Colon (tissue), 2 donors: ENCODE results near the gene BICDL1.
"Not testable (repeated sequence)": the region's sequence is repeated elsewhere in the genome, so short reads cannot be mapped to it uniquely, and the experiment has no call there.

Source experiments
- FAIRE-seq: peaks from 2 replicates; lab custom pipeline; 2012; peaks lifted over from hg19 to GRCh38; lab: Jason Lieb, UNC
- donor health status: control.
- donor health status: control.

The BICDL1 gene

GRCh38 chr12:120006258-120006975, 17.4 kb downstream of the BICDL1 start:
- no peak for FAIRE-seq

GRCh38 chr12:120007272-120007671, 18.2 kb downstream of the BICDL1 start:
- no peak for FAIRE-seq

DNA sequence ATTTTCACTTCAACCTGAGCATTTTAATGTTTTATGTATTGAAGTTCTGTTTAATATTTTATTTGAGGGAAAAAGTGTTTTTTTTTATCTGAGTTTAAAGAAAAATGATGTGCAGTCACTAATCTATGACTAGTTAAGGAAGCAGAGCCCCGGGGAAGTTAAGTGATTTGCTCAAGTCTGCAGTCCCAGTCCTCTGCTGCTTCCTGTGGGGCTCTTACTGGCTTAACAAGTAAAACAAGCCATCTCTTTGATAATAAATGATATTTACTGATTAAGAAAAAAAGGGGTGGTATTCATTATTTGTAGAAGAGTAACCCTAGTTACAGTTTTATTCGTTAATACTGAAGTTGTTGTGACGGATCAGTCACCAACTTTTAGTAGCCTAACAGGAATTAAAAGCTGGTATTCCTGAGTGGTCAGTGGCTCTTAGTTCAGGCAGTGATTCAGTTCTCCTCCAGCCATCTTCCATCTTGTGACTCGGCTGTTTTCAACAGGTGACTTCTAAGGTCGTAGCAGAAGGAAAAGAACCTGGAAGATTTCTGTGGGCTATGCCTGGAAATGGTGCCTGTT, 21.7 kb downstream of the BICDL1 start:
- no peak for FAIRE-seq

- no peak for FAIRE-seq
Measured at GRCh38 chr12:120012067-120012621, 23.1 kb downstream of the BICDL1 start.

GRCh38 chr12:120013659-120014380, 24.8 kb downstream of the BICDL1 start:
- no peak for FAIRE-seq

DNA sequence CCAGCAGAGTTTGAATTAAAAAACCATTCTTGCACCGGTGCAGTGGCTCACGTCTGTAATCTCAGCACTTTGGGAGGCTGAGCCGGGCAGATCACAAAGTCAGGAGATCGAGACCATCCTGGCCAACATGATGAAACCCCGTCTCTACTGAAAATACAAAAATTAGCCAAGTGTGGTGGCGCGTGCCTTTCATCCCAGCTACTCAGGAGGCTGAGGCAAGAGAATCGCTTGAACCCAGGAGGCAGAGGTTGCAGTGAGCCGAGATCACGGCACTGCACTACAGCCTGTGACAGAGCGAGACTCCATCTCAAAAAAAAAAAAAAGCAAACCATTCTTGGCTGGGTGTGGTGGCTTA, 25.3 kb downstream of the BICDL1 start:
- FAIRE-seq = not testable (repeated sequence)

DNA sequence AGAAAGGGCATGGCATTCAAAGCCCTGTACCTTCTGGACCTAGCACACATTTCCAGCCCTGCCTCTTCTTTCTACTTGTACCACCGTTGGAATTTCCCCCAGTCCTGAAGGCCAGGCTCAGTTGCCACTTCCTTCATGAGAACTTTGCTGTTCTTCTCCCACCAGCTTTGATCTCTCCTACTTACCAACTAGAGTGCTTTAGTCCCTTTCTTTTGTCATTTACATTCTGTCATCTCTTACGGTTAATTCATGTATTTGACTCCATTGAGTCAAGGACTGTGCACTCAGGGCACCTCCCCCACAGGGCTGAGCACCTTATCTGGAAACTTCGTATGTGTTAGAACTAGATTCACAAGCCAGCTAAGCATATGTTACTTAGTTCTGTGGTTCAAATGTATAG, 26.3 kb downstream of the BICDL1 start:
- no peak for FAIRE-seq

DNA sequence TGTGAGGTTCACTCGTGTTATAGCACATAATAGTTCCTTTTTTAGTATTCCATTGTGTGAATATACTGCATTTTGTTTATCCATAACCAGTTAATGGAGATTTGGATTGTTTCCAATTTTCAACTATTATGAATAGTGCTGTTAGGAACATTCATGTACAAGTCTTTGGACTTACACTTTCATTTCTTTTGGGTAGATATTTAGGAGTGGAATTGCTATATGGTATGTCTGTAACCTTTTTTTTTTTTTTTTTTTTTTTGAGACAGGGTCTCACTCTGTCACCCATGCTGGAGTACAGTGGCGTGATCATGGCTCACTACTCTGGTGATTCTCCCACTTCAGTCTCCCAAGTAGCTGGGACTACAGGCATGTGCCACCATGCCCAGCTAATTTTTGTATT, 27.2 kb downstream of the BICDL1 start:
- not testable (repeated sequence) for FAIRE-seq

- FAIRE-seq = no peak
Measured at GRCh38 chr12:120019197-120019596, 30.2 kb downstream of the BICDL1 start.

DNA sequence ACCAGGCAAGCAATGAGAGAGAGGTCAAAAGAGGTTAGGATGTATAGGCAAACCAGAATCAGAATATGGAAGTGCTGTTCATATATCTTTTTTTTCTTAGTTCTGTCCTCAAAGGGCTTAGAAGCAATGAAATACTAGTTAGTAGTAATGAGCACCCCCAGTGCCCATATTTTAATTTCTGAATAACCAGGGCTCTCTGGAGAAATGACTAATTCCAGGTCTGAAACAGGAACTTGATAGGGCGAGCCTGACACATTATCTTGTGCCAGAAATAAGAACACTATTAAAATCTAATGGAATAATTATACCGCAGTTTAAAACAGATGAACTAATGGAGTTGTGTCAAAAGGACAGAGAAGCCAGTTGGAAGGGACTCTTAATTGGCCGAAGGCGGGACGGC, 30.9 kb downstream of the BICDL1 start:
- FAIRE-seq = no peak

DNA sequence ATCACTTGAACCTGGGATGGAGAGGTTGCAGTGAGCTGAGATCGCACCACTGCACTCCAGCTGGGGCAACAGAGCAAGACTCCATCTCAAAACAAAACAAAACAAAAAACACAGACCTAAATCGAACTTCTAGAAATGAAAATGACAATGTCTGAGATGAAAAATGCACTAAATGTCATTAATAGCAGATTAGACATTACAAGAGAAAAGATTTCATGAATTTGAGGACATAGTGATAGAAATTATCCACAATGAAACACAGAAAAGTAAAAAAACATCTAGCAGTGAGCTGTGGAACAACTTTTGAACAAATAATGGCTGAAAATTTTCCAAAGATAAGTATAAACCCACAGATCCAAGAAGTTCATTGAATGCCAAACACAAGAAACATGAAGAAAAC, 35.2 kb downstream of the BICDL1 start:
- FAIRE-seq = no peak

GRCh38 chr12:120025640-120026039, 36.6 kb downstream of the BICDL1 start:
- FAIRE-seq = no peak

- FAIRE-seq = no peak
Measured at GRCh38 chr12:120032242-120032641, 43.2 kb downstream of the BICDL1 start.

DNA sequence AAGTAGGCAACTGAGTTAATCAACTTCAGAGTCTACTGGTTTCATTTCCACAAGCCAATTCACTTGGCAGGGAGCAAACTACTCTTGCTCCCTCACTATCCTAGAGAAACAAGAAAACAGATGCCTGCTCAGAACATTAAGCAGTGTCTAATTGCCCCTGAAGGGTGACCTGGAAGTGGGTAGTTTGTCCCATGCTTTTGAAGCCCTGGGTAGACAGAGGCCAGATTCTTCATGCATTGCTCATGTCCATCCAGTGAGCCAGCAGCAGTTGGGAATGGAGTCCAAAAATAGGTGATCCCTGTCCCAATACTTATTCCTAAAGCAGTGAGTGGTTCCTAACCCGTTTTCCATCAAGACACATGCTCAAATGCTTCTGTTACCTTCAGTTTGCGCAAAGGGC, 48.8 kb downstream of the BICDL1 start:
- FAIRE-seq = no peak

DNA sequence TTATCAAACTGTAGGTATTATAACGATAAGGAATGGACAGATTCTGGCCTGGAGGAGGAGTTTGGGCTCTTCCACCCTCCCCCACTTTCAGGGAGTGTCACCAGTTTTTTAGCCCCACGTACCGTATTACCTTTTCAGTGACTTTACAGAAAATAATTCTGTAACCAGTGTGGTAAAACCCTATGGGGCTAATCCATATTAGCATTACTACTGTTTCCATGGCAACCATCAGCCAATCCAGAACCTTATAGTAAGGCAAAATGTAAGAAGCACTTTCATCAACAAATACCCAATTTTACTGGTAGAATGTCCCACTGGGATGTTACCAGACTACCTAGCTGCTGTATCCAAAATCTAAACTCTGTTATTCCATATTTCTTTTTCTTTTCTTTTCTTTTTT, 50.7 kb downstream of the BICDL1 start:
- no peak for FAIRE-seq

GRCh38 chr12:120041386-120042231, 52.6 kb downstream of the BICDL1 start:
- FAIRE-seq = no peak

- FAIRE-seq = not testable (repeated sequence)
Measured at GRCh38 chr12:120045367-120045766, 56.3 kb downstream of the BICDL1 start.

DNA sequence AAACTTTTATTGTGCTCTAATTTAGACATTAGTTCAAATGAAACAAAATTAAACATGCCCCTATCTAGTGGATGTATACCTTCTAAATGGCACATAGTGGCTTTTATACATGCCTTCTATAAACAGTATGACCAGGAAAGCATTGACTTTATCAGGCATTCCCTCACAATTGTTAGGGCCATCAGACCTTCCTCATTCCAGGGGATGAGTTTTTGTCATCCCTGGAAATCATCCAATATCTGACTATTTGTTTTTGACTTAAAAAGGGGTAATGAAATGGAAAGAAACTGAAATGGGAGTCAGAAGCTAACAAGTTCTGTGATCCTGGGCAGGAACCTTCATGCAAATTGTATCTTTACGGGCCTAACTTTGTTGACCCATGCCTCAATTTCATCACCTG, 58.0 kb downstream of the BICDL1 start:
- FAIRE-seq = no peak

DNA sequence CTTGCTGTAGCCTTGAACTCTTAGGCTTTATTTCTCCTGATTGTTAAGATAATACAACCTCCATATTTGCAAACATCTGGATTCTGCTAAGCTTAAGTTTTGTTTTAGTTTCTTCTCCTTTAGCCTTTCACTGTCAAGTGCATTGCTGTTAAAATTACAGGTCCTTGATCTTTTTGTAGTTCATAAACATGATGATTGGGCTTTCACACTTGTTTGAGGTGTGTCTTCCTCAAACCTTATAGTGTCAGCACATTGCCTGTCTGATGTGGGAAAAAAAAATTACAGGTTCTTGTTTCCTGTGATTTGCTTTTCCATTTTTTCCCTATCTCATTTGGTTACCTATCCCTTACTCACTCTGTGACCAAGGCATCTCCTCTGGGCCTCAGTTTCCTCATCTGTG, 59.2 kb downstream of the BICDL1 start:
- no peak for FAIRE-seq

DNA sequence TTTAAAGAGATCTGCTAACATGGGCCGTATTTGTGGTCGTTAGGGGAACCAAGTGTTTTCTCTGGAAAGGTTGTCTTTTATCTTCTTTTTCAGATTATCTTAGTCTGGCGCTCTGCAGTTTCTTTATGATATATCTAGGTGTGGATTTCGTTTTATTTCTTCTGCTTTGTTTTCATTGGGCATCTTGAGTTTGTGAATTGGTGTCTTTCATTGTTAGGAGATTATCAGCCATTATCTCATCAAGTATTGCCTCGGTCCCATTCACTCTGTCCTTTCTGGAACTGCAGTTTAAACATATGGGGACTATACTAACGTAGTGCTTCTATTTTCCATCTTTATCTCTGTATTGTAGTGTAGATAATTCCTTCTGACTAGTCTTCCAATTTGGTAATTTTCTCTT, 60.4 kb downstream of the BICDL1 start:
- no peak for FAIRE-seq

DNA sequence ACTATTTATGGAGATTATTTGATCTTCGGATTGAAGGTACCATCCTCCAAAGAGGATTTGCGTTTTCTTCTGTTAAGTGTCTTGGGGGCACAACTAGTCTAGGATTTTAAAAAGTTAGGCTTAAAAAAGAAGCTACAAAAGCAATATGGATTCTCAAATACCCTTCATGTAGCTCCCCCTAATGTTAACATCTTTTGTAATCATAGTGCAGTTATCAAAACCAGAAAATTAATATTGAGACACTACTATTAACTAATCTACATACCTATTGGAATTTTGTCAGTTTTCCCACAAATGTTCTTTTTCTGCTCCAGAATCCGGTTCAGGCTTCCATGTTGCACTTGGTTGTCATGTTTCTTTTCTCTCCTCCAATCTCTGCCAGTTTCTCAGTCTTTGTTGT, 62.5 kb downstream of the BICDL1 start:
- FAIRE-seq = no peak

- FAIRE-seq = no peak
Measured at GRCh38 chr12:120054293-120054692, 65.3 kb downstream of the BICDL1 start.
